ENCODE results near the gene PC.

DNA sequence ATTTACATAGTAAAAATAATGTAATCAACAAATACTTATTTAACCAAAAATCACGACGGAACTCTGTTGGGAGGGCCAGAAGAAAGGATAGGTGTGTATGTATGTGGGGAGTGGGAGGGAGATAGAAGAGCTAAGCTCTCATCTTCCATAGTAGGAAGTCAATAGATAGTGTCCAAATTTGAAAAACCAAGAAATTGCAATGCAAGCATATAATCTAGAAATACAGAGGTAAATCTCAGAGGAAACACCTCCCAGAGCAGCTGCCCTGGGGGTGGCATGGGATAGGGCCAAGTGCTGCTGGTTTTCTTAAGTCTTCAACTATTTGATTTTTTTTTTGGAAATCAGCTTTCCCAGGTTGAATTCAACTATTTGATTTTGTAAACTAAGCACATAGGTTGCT, 33.9 kb upstream of the PC start:
- no peak for TF ChIP-seq POLR2A (IDR thresholded peaks at IDR 0.05)
- TF ChIP-seq, protein P1, sequence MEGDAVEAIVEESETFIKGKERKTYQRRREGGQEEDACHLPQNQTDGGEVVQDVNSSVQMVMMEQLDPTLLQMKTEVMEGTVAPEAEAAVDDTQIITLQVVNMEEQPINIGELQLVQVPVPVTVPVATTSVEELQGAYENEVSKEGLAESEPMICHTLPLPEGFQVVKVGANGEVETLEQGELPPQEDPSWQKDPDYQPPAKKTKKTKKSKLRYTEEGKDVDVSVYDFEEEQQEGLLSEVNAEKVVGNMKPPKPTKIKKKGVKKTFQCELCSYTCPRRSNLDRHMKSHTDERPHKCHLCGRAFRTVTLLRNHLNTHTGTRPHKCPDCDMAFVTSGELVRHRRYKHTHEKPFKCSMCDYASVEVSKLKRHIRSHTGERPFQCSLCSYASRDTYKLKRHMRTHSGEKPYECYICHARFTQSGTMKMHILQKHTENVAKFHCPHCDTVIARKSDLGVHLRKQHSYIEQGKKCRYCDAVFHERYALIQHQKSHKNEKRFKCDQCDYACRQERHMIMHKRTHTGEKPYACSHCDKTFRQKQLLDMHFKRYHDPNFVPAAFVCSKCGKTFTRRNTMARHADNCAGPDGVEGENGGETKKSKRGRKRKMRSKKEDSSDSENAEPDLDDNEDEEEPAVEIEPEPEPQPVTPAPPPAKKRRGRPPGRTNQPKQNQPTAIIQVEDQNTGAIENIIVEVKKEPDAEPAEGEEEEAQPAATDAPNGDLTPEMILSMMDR (IDR thresholded peaks at IDR 0.05): no peak

Data from ovary (tissue), 3 donors.